H1 (cell line): ENCODE measurements around the gene TEKT1. TPM values are rescaled to one million over a fixed set of nuclear protein-coding genes. Genes with fewer than 3 reads are reported as not detected.

Experiments
- CTCF ChIA-PET: fragments of 300-600 bp; sonication (Branson Sonifier 250); formaldehyde crosslinking; loops from one replicate; lab custom pipeline; 2021; ENCODE audit not compliant: partially characterized antibody; lab: Charles Lee
- POLR2A ChIA-PET: fragments of 300-600 bp; sonication (Branson Sonifier 250); formaldehyde crosslinking; loops from one replicate; lab custom pipeline; 2021; ENCODE audit warnings: inconsistent platforms; ENCODE audit not compliant: partially characterized antibody; lab: Charles Lee
- DNase-seq, 2 experiments: peaks; one replicate each; pipeline versions ENCODE4 v3.0.0 to v3.0.0-alpha.2; 2010 to 2022; ENCODE audit warnings: low spot score in 2 of 2, low read depth in 1 of 2, mixed read lengths in 1 of 2
- FAIRE-seq: peaks from 2 replicates; lab custom pipeline; 2011; peaks lifted over from hg19 to GRCh38; lab: Jason Lieb, UNC
- H2AFZ ChIP-seq: 2 replicates; pipeline ENCODE4 v1.8.1; 2012; ENCODE audit warnings: low read length, inconsistent platforms
- H2AK5ac ChIP-seq: 2 replicates; pipeline ENCODE4 v1.6.1; 2013; ENCODE audit warnings: low read depth, low read length
- H2BK120ac ChIP-seq: replicated peaks from 2 replicates; pipeline ENCODE3; 2013; ENCODE audit warnings: low read depth, low read length, inconsistent platforms
- H2BK12ac ChIP-seq: 2 replicates; pipeline ENCODE4 v1.6.1; 2013; ENCODE audit warnings: low read depth, low read length
- H2BK15ac ChIP-seq: 2 replicates; pipeline ENCODE4 v1.6.1; 2013; ENCODE audit warnings: low read length
- H2BK20ac ChIP-seq: 2 replicates; pipeline ENCODE4 v1.6.1; 2013; ENCODE audit warnings: low read length
- H2BK5ac ChIP-seq: 2 replicates; pipeline ENCODE4 v1.6.1; 2013; ENCODE audit warnings: low read depth, low read length
- H3K14ac ChIP-seq: 2 replicates; pipeline ENCODE4 v1.6.1; 2013; ENCODE audit warnings: inconsistent platforms; ENCODE audit not compliant: insufficient read length
- H3K18ac ChIP-seq: 2 replicates; pipeline ENCODE4 v1.6.1; 2013; ENCODE audit warnings: low read length; ENCODE audit errors: extremely low read depth
- H3K23ac ChIP-seq: 2 replicates; pipeline ENCODE4 v1.6.1; 2013; ENCODE audit warnings: inconsistent platforms; ENCODE audit not compliant: insufficient read length
- H3K23me2 ChIP-seq: 2 replicates; pipeline ENCODE4 v1.6.1; 2013; ENCODE audit warnings: low read depth, low read length
- H3K27ac ChIP-seq: 2 replicates; pipeline ENCODE4 v1.6.1; 2011; ENCODE audit warnings: low read depth, low read length, inconsistent platforms
- H3K27me3 ChIP-seq, 4 experiments: replicated peaks in 1 of 4; 1 replicate in 1 of 4; 2 replicates in 3 of 4; pipeline versions ENCODE4 v1.6.1 to v1.8.1; 2011 to 2013; ENCODE audit warnings: low read length in 3 of 4, mild to moderate bottlenecking in 3 of 4, inconsistent platforms in 2 of 4, mixed read lengths in 2 of 4, moderate library complexity in 1 of 4; ENCODE audit not compliant: control insufficient read depth in 3 of 4, insufficient read depth in 3 of 4; ENCODE audit errors: extremely low read depth in 1 of 4
- H3K36me3 ChIP-seq, 4 experiments: 2 replicates each; pipeline versions ENCODE4 v1.6.1 to v1.8.1; 2011 to 2013; ENCODE audit warnings: mild to moderate bottlenecking in 4 of 4, low read length in 3 of 4, moderate library complexity in 2 of 4, control low read depth in 1 of 4, inconsistent platforms in 1 of 4; ENCODE audit not compliant: insufficient read depth in 4 of 4, control insufficient read depth in 2 of 4
- H3K4ac ChIP-seq: replicated peaks from 2 replicates; pipeline ENCODE3; 2013; ENCODE audit warnings: low read length, low read depth, mixed read lengths, inconsistent platforms; ENCODE audit not compliant: insufficient read length
- H3K4me1 ChIP-seq, 4 experiments: replicated peaks in 1 of 4; 1 replicate in 1 of 4; 2 replicates in 3 of 4; pipeline versions ENCODE4 v1.6.1 to v1.8.1; 2011 to 2013; ENCODE audit warnings: low read length in 3 of 4, inconsistent platforms in 2 of 4, mixed read lengths in 1 of 4; ENCODE audit not compliant: insufficient read depth in 4 of 4, control insufficient read depth in 3 of 4
- H3K4me2 ChIP-seq, 2 experiments: 2 replicates each; pipeline versions ENCODE4 v1.6.1 to v1.8.1; 2011 to 2013; ENCODE audit warnings: low read depth in 2 of 2, low read length in 2 of 2, control low read depth in 1 of 2, inconsistent platforms in 1 of 2, mild to moderate bottlenecking in 1 of 2; ENCODE audit not compliant: insufficient read depth in 1 of 2
- H3K4me3 ChIP-seq, 4 experiments: fragments of 200-600, 300-600 bp in 1 of 4; sonication (generic), shearing (Covaris generic), sonication (Bioruptor Twin) in 1 of 4; 2 replicates each; pipeline versions ENCODE4 v1.5.1 to v1.8.1; 2011 to 2016; ENCODE audit warnings: low read length in 4 of 4, low read depth in 3 of 4, control low read depth in 2 of 4, inconsistent platforms in 2 of 4, mild to moderate bottlenecking in 2 of 4, mixed read lengths in 1 of 4, moderate library complexity in 1 of 4; ENCODE audit not compliant: insufficient read depth in 2 of 4; ENCODE audit errors: extremely low read depth in 1 of 4
- H3K56ac ChIP-seq: replicated peaks from 2 replicates; pipeline ENCODE3; 2013; ENCODE audit warnings: low read depth, mild to moderate bottlenecking, mixed read lengths, low read length, inconsistent platforms; ENCODE audit not compliant: insufficient read length
- H3K79me1 ChIP-seq: 2 replicates; pipeline ENCODE4 v1.6.1; 2013; ENCODE audit warnings: low read depth, low read length, control low read depth
- H3K79me2 ChIP-seq, 2 experiments: 2 replicates each; pipeline versions ENCODE4 v1.6.1 to v1.8.1; 2012 to 2013; ENCODE audit warnings: low read length in 2 of 2, mild to moderate bottlenecking in 2 of 2, inconsistent platforms in 1 of 2; ENCODE audit not compliant: insufficient read depth in 2 of 2, control insufficient read depth in 1 of 2
- H3K9ac ChIP-seq, 4 experiments: replicated peaks in 1 of 4; 1 replicate in 1 of 4; 2 replicates in 3 of 4; pipeline versions ENCODE4 v1.6.1 to v1.8.1; 2011 to 2013; ENCODE audit warnings: low read depth in 3 of 4, low read length in 3 of 4, control low read depth in 2 of 4, mild to moderate bottlenecking in 2 of 4, moderate library complexity in 2 of 4, inconsistent platforms in 1 of 4; ENCODE audit errors: extremely low read depth in 1 of 4
- H3K9me3 ChIP-seq, 2 experiments: 2 replicates each; pipeline versions ENCODE4 v1.6.1 to v1.8.1; 2012 to 2013; ENCODE audit warnings: mild to moderate bottlenecking in 2 of 2, moderate library complexity in 2 of 2, control low read depth in 1 of 2, inconsistent platforms in 1 of 2, low read depth in 1 of 2, low read length in 1 of 2, mixed read lengths in 1 of 2; ENCODE audit not compliant: insufficient read depth in 2 of 2
- H4K20me1 ChIP-seq, 2 experiments: replicated peaks in 1 of 2; 2 replicates each; pipeline versions ENCODE3 to v1.8.1; 2011 to 2013; ENCODE audit warnings: inconsistent platforms in 2 of 2, low read length in 2 of 2, mild to moderate bottlenecking in 1 of 2; ENCODE audit not compliant: insufficient read depth in 2 of 2, control insufficient read depth in 1 of 2
- H4K5ac ChIP-seq: 2 replicates; pipeline ENCODE4 v1.6.1; 2013; ENCODE audit warnings: low read length, low read depth, mixed read lengths, inconsistent platforms; ENCODE audit not compliant: insufficient read length
- H4K8ac ChIP-seq: 2 replicates; pipeline ENCODE4 v1.8.0; 2013; ENCODE audit warnings: mild to moderate bottlenecking, moderate library complexity, low read length, inconsistent platforms; ENCODE audit not compliant: insufficient read depth; ENCODE audit errors: extremely low read depth
- H4K91ac ChIP-seq: replicated peaks from 2 replicates; pipeline ENCODE3; 2013; ENCODE audit warnings: low read length, mixed read lengths, inconsistent platforms; ENCODE audit not compliant: insufficient read length
- BACH1 ChIP-seq: IDR thresholded peaks from 2 replicates; pipeline ENCODE4 v1.6.1; 2012; ENCODE audit warnings: low read length, improper control_type of control experiment
- CTBP2 ChIP-seq: IDR thresholded peaks from 2 replicates; pipeline ENCODE4 v1.7.0; 2011; ENCODE audit warnings: borderline replicate concordance, mild to moderate bottlenecking, moderate library complexity, mixed read lengths, low read length; ENCODE audit not compliant: insufficient read depth, insufficient read length
- KDM1A ChIP-seq: fragments of 200-600, 300-600 bp; sonication (generic); IDR thresholded peaks from 2 replicates; pipeline ENCODE4 v1.7.1; 2016; ENCODE audit warnings: mild to moderate bottlenecking, low read length, borderline replicate concordance
- MAFK ChIP-seq: IDR thresholded peaks from 2 replicates; pipeline ENCODE4 v1.6.1; 2012; ENCODE audit warnings: low read depth, mild to moderate bottlenecking, improper control_type of control experiment, low read length
- TCF12 ChIP-seq: IDR thresholded peaks from 2 replicates; pipeline ENCODE4 v1.6.1; 2011; ENCODE audit warnings: low read depth, mild to moderate bottlenecking, low read length
- WGBS, 2 experiments: shearing (Covaris generic) in 1 of 2; methylation state at CpG; one replicate each; pipeline versions ENCODE4 v1.1.6 to v1.1.7; 2013 to 2015; ENCODE audit warnings: low lambda C conversion rate in 2 of 2, mixed read lengths in 2 of 2, inconsistent platforms in 1 of 2, low coverage in 1 of 2, missing lambda C conversion rate in 1 of 2; ENCODE audit not compliant: insufficient replicate concordance in 2 of 2, insufficient coverage in 1 of 2, insufficient read length in 1 of 2; ENCODE audit errors: extremely low coverage in 1 of 2, missing lambda C conversion rate in 1 of 2; 5-methylcytosine and 5-hydroxymethylcytosine counted together
- polyA plus RNA-seq, 7 experiments: library from polyadenylated mRNA; depleted of rRNA in 3 of 7; stranded (reverse) in 5 of 7; unstranded in 2 of 7; fragments of >200 nt in 5 of 7; fragments of 200-250 nt in 2 of 7; gene quantifications; 1 replicate in 5 of 7; 2 replicates in 1 of 7; 4 replicates in 1 of 7; pipeline versions ENCODE4 v1.2.1 to v1.2.3, GENCODE V29; 2011 to 2013; ENCODE audit warnings: missing spikeins in 2 of 7, mixed read lengths in 2 of 7
- total RNA-seq: library from RNA; stranded (reverse); fragmentation: NEBNext Ultra II Directional; extraction: Animal tissue kit (Norgen Biotek cat#: 25700); gene quantifications from 2 replicates; pipeline ENCODE4 v1.2.1, GENCODE V29; 2021

Gene TEKT1
- total and polyA plus RNA-seq, 2 of the 8 experiments (the other 6 are each of a cell fraction or from before 2014, with no cell fraction given): not detected

- no peak overlapping the region for H3K14ac ChIP-seq
- TF ChIP-seq TCF12 (no peak), MAFK (peak; percentile 96), KDM1A (peak; percentile 49; the same call in 1 of the 2 replicates), CTBP2 (no peak), BACH1 (peak; percentile 52; the same call in 1 of the 2 replicates)
- no peak overlapping the region for H2BK120ac ChIP-seq
- no peak overlapping the region for H3K4me2 ChIP-seq
- DNase-seq: no peak
- CTCF ChIA-PET: interaction anchor here (0.9 to 2.7 kb wide), 2 partner anchors 49 to 93 kb away, joined by 4 to 8 read pairs; no protein-coding TSS in a partner anchor
- no peak overlapping the region for H2BK20ac ChIP-seq
- peaks cover 0 to 7% (median 0%) of the 10 kb centered on the region in 4 experiments; a peak in 1 of 7 replicates for H3K27me3 ChIP-seq
- no peaks in the 10 kb centered on the region for H3K9me3 ChIP-seq
- H2AFZ ChIP-seq: peak overlapping the region; percentile 73; the same call in 1 of the 2 replicates
- H3K18ac ChIP-seq: no peak overlapping the region
- POLR2A ChIA-PET: no interaction called here
- H3K79me2 ChIP-seq: no peaks in the 10 kb centered on the region
- H3K36me3 ChIP-seq: no peaks in the 10 kb centered on the region
- no peaks in the 10 kb centered on the region for H3K23me2 ChIP-seq
- no peak overlapping the region for H3K4me3 ChIP-seq
- no peak overlapping the region for H2BK5ac ChIP-seq
- no peaks in the 10 kb centered on the region for H4K20me1 ChIP-seq
- H3K4me1 ChIP-seq: peaks cover 0 to 4% (median 0%) of the 10 kb centered on the region in 4 experiments; a peak in 2 of 7 replicates
- no peaks in the 10 kb centered on the region for H3K79me1 ChIP-seq
- H3K9ac ChIP-seq: no peak overlapping the region
- no peak overlapping the region for H4K91ac ChIP-seq
- H2AK5ac ChIP-seq: no peak overlapping the region
- WGBS, 2 experiments: 90% methylated on average over 5 of the region's 5 CpGs; no CpG with 5 or more reads in 1 of the 2 experiments
- H3K56ac ChIP-seq: no peak overlapping the region
- no peak overlapping the region for H2BK12ac ChIP-seq
- H4K8ac ChIP-seq: no peak overlapping the region
- H4K5ac ChIP-seq: no peak overlapping the region
- H2BK15ac ChIP-seq: no peak overlapping the region
- no peak overlapping the region for H3K23ac ChIP-seq
- FAIRE-seq: peak; percentile 19
- no peak overlapping the region for H3K27ac ChIP-seq
- no peak overlapping the region for H3K4ac ChIP-seq
Observed at GRCh38 chr17:6793748-6794493, 37.6 kb downstream of the TEKT1 start.
